ENCODE measurements around the gene ATP2B3.

DNA sequence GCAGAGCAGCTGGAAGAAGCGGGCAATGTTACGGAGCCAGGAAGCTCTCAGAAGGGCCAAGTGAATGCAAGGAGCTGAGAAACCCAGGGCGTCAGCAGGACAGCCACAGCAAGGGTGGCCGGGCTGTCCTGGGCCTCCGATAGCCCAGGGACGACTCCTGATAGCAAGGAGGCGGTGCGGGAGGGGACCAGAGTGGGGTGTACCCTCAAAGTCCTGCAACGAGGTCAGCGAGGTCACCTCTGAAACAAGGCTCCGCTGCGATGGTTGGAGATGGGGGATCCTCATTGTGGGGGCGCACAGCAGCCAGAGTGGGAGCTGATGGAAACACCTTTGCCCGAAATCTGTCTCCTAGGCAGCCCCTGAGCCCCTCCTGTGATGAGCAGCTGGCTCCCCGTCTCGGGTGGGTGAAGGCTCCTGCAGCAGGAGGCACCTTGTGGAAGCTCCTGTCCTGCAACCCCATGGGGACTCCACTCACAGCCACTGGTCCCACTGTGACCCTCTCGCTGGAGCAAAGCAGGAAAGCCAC, 85.8 kb downstream of the ATP2B3 start:
- TF ChIP-seq, protein P1, sequence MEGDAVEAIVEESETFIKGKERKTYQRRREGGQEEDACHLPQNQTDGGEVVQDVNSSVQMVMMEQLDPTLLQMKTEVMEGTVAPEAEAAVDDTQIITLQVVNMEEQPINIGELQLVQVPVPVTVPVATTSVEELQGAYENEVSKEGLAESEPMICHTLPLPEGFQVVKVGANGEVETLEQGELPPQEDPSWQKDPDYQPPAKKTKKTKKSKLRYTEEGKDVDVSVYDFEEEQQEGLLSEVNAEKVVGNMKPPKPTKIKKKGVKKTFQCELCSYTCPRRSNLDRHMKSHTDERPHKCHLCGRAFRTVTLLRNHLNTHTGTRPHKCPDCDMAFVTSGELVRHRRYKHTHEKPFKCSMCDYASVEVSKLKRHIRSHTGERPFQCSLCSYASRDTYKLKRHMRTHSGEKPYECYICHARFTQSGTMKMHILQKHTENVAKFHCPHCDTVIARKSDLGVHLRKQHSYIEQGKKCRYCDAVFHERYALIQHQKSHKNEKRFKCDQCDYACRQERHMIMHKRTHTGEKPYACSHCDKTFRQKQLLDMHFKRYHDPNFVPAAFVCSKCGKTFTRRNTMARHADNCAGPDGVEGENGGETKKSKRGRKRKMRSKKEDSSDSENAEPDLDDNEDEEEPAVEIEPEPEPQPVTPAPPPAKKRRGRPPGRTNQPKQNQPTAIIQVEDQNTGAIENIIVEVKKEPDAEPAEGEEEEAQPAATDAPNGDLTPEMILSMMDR (IDR thresholded peaks at IDR 0.05), result no peak
- no peak for TF ChIP-seq POLR2A (IDR thresholded peaks at IDR 0.05)
